GM21447 (cell line): ENCODE results near the gene TOP3B.
"Not testable (repeated sequence)": the region's sequence is repeated elsewhere in the genome, so short reads cannot be mapped to it uniquely, and the experiment has no call there.

Experiments
- ATAC-seq: cut with Tn5 transposase; IDR thresholded peaks from one replicate; pipeline ENCODE4 v1.9.1; 2021; ENCODE audit not compliant: unreplicated experiment

The TOP3B gene

GRCh38 chr22:21927174-21927823, 55.3 kb downstream of the TOP3B start:
- ATAC-seq = no peak

- ATAC-seq = no peak
Observed at GRCh38 chr22:21926728-21927127, 55.9 kb downstream of the TOP3B start.

DNA sequence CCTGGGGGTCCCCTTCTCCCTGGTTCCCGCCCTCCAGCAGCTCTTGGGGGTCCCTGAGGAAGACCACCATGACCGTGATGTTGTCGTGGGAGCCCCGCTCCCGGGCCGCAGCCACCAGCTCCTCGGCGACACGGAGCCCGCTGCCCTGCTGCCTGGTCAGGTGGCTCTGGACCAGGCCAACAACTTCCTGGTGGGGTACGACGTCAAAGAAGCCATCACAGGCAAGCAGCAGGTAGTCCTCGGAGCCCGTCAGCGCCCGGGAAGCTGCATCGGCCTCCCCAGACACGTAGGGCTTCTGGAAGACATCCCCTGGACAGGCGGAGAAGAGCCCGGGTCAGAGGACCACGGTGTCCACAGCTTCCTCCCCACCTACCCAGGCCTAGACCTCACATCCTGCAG, 59.4 kb downstream of the TOP3B start:
- no peak for ATAC-seq

DNA sequence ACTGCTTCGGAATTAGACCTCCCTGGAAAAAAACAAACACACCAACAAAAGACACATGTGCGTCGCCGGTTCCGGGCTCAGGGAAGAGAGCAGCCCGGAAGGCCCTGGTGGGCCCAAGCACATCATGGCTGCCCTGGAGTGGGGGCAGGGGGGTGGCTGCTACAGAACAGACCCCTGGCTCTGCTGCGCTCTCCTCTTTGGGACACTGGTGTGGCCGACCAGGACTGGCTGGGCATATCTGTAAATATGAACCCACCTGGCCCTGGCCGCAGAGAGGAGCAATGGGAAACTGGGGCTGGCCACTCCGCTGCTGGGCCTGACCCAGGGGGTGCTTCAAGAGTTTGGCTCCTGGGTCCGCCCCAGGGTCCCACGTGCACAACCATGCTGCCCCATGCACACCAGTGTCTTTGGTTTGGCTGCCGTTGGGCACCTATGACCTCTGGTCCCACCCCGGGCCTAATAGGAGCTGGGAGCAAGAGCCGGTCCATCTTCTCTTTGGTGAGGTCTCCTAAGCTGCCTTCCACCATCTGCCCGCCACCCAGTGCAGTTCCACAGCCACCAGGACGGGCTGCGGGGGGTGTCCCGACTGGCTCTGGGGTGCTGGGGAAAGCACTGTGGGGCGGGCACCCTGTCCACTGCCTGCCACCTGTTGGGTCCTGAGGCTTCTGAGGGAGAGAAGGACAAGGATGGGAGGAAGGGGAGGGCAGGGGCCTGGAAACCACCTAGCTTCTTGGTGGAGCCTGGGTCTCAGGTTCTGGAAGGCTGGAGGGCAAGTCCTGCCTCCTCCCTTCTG, 60.0 kb downstream of the TOP3B start:
- no peak for ATAC-seq

DNA sequence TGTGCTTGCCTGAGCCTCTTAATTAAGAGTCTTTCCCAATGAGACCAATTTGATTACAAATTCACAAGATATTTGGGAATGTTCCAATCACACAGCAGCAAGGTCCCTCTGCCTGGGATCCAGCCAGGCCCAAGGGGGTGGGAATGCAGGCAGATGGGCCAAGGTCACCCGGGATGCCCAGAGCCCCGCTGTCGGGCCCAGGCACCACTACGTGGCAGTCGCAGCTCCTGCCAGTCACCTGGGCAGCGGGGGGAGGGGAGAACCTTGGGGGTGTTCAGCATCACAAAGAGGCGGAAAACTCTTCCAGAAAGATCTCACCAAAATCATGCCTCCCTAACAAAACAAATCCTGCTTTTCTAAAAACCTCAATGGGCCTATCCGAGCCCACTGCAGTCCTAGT, 60.9 kb downstream of the TOP3B start:
- no peak for ATAC-seq

DNA sequence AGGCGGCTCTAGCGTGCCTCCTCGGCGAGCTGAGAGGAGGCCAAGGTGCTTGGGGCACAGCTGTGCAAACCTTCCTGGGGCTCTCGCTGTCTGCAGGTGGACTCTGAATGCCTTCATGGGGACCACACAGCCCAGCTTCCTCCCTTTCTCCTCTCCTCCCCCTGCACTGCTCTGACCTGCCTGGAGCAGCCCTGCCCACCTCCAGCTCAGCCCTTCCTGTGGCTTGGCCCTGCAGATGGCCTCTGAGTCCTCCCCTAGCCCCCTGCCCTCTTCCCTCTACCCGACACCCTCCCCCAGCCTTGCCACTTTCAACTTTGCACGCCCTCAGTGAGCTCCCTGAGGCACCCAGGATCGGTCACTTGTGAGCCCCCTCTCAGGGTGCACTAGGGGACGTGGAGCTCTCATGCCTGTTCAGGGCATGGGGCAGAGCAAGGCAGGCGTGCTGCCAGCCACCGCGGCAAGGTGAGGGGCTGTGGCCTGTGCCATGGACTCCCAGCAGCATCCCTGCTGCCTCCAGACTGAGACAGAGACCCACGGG, 61.3 kb downstream of the TOP3B start:
- ATAC-seq = no peak

- no peak for ATAC-seq
Observed at GRCh38 chr22:21920341-21921183, 62.0 kb downstream of the TOP3B start.

DNA sequence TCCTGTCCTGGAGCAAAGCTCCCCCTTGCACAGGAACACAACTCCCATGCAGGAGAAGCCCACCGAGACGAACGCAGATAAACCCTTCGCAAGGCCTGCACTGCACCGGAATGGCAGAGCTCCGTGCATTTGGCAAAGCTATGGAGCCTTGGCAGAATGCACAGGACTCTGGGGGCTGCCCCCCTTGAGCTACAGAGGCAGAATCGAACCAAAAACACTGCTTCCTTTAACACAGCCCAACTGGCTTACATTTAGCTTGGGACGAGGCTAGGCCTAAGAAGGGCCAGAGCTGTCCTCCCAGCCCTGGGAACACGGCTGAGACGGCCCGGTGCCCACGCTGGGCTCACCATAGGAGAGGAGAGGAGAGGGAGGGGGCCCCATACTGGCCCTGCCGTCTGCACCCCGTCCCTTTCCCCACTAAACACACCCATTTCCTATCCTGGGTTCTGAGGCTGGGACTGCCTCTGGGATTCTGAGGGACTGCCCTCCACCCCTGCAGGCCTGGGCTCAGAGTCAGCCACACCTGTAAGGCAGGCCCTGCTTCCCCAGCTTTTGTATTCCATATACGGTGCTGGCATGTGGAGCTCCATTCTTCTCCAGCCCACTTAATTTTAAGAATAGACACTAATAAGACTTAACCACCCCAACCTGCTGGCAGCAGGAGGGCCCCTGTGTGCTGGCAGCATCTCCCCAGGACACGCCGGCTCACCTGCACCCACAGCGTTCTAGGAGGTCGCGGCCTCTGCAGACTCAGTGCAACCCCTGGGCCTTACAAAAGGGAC, 62.9 kb downstream of the TOP3B start:
- no peak for ATAC-seq

DNA sequence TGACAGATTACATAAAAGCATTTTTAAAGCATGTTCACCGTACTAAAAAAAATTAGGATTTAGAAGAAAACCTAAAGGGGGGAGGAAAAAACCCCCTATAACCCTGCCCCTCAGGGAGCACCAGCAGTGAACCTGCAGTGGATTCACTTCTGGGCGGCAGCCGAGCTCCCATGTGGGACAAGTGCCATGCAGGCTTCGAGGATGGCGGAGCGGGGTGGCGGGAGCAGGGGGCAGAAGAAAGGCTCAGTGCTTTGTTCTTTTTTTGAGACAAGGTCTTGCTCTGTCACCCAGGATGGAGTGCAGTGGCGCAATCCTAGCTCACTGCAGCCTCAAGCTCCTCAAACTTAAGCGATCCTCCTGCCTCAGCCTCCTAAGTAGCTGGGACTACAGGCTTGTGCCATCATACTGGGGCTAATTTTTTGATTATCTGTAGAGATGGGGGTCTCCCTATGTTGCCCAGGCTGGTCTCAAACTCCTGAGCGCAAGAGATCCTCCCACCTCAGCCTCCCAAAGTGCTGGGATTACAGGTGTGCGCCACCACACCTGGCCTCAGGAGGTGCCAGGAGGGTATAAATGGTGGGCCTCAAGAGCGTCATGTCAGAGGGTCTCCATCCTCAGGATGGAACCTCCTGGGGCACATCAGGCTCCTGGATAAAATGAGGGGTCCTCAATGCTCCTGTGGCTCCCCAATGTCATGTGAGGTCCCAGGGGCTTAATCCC, 64.0 kb downstream of the TOP3B start:
- ATAC-seq = no peak

GRCh38 chr22:21917959-21918261, 64.7 kb downstream of the TOP3B start:
- ATAC-seq = no peak

- no peak for ATAC-seq
Observed at GRCh38 chr22:21917181-21917958, 65.2 kb downstream of the TOP3B start.

DNA sequence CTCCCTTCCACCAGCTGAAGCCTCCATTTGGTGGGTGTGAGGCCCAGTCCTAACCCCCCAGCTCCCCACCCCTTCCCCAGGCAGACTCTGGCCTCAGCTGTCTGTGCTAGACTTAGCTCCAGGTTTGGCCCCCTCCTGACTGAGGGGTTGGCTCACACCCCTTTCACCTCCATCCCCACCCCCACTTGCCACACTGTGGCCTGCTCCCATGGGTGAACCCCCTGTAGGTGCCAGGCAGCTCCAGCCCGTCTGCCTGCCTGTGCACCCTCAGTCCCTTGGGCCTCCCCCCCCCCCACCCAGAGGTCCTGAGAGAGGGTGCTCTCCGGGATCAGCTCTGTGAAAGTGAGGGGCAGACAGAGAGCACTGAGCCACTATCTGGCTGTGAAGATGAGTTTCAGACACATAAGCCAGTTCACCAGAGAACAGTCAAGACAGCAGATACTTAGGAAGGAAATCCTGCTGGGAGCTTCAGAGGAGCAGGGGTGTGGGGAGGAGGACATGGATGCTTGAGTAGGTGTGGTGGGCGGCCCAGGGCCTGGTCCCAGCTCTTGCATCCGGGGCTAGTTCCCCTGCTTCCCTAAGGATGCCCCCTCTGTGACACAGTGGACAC, 66.2 kb downstream of the TOP3B start:
- ATAC-seq = no peak

GRCh38 chr22:21915624-21916308, 66.8 kb downstream of the TOP3B start:
- ATAC-seq = no peak

GRCh38 chr22:21914033-21914642, 68.4 kb downstream of the TOP3B start:
- ATAC-seq = not testable (repeated sequence)

DNA sequence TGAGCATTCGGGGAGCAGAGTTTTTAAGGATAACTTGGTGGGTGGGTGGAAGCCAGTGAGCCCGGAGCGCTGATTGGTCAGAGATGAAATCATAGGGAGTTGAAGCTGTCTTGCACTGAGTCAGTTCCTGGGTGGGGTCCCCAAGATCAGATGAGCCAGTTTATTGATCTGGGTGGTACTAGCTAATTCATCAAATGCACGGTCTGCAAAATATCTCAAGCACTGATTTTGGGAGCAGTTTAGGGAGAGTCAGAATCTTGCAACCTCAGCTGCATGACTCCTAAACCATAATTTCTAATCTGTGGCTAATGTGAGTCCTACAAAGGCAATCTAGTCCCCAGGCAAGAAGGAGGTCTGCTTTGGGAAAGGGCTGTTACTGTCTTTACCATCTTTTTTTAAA, 72.2 kb downstream of the TOP3B start:
- not testable (repeated sequence) for ATAC-seq

- no peak for ATAC-seq
Observed at GRCh38 chr22:21909871-21910270, 72.7 kb downstream of the TOP3B start.

DNA sequence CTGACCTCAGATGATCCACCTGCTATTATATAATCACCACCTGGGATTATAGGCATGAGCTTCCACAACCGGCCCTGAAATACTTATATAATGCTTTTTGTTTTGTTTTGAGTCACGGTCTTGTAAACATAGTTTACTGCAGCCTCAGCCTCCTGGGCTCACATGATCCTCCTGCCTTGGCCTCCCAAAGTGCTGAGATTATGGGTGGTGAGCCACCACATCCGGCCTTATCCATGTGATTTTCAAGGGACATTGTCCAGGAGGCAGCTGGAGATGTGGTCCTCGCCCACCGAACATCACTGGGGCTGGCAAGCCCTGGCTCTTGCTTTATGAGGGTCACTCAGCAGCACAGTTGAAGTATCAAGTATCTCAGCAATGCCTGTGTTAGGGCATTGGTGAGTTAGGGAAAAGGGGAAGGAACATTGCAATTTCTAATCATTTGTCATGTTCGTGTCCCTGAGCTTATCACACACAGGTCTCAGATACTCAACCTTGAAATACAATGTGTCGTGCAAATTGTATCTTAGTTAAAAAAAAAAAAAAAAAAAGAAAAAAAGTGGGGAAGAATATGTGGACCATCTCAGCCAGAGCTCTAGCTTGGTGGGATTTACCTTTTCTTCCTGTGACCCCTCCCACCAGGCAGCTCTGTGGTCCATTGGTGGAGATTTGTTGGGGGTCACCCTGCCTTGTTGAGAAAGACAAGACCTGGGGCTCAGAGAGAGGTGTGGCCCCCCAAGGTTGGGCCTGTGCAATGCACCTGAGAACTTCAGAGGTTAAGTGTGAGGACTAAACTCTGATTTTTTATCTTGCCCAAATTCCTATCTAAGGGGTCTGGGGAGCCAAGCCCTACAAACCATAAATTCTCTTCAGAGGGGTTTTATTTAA, 74.7 kb downstream of the TOP3B start:
- no peak for ATAC-seq
